Stomach (tissue), 9 donors: ENCODE data around the gene LCTL. TPM values are rescaled to one million over a fixed set of nuclear protein-coding genes. Genes with fewer than 3 reads are reported as not detected.

ENCODE experiments used
- DNase-seq, 2 donors: peaks; one replicate each; pipeline versions ENCODE4 v3.0.0 to v3.0.0-alpha.2; 2013 to 2019
- H3K27ac ChIP-seq, 5 donors: fragments of 200-600 bp in 4 of 5; sonication (generic) in 4 of 5; one replicate each; pipeline ENCODE4 v1.5.1; 2013 to 2019; ENCODE audit warnings: mild to moderate bottlenecking in 1 of 5, moderate library complexity in 1 of 5
- H3K27me3 ChIP-seq, 3 donors: fragments of 200-600 bp; sonication (generic); one replicate each; pipeline ENCODE4 v1.5.1; 2017 to 2019; ENCODE audit warnings: mixed run types in 1 of 3
- H3K36me3 ChIP-seq, 4 donors: fragments of 200-600 bp; sonication (generic); 1 replicate in 3 of 4; 2 replicates in 1 of 4; pipeline ENCODE4 v1.5.1; 2016 to 2019
- H3K4me1 ChIP-seq, 4 donors: fragments of 200-600 bp; sonication (generic); one replicate each; pipeline ENCODE4 v1.5.1; 2016 to 2019
- H3K4me3 ChIP-seq, 4 donors: fragments of 200-600 bp; sonication (generic) in 3 of 4; one replicate each; pipeline ENCODE4 v1.5.1; 2016 to 2019; ENCODE audit warnings: mild to moderate bottlenecking in 1 of 4
- H3K9me3 ChIP-seq, 4 donors: fragments of 200-600 bp; sonication (generic); one replicate each; pipeline ENCODE4 v1.5.1; 2016 to 2019
- CTCF ChIP-seq, 7 experiments: fragments of 450-650 bp in 4 of 7; fragments of 200-600 bp in 3 of 7; sonication (generic) in 3 of 7; IDR thresholded peaks; one replicate each; pipeline ENCODE4 v1.5.1; 2016 to 2019; ENCODE audit warnings: antibody characterized with exemption in 7 of 7, control low read depth in 2 of 7, mild to moderate bottlenecking in 1 of 7
- EP300 ChIP-seq: sonication (generic); formaldehyde crosslinking; IDR thresholded peaks from one replicate; pipeline ENCODE4 v1.6.1; 2017; ENCODE audit warnings: antibody characterized with exemption
- POLR2A ChIP-seq, 4 donors: fragments of 450-650 bp; IDR thresholded peaks; one replicate each; pipeline ENCODE4 v1.6.1; 2016; ENCODE audit warnings: antibody characterized with exemption in 4 of 4, control low read depth in 2 of 4, mild to moderate bottlenecking in 1 of 4, moderate library complexity in 1 of 4
- POLR2AphosphoS5 ChIP-seq, 3 donors: sonication (generic); formaldehyde crosslinking; IDR thresholded peaks; one replicate each; pipeline ENCODE4 v1.6.1; 2016; ENCODE audit warnings: antibody characterized with exemption in 3 of 3
- WGBS, 5 donors: extraction: QIAGEN DNeasy Blood & Tissue Kit in 3 of 5; methylation state at CpG; one replicate each; pipeline versions ENCODE4 v1.1.5 to v1.1.7; 2013 to 2018; 5-methylcytosine and 5-hydroxymethylcytosine counted together
- intact Hi-C: fragments of 100-400 bp; cut with DNase I; formaldehyde crosslinking; loops from one replicate; pipeline ENCODE4 v1.15.1; 2023; ENCODE audit warnings: low total_unique reads
- polyA plus RNA-seq, 3 donors: library from polyadenylated mRNA; stranded (reverse); fragments of 200-250 nt; gene quantifications; one replicate each; pipeline ENCODE4 v1.2.3, GENCODE V29; 2013
- total RNA-seq, 5 donors: library from RNA; depleted of rRNA; stranded (reverse); fragments of >200 nt; gene quantifications; one replicate each; pipeline versions ENCODE4 v1.1.0 to v1.2.3, GENCODE V29; 2014 to 2016
- donor health status: healthy with polysubstance abuse.
- donor health status: Bipolar disorder and iron deficiency.
- donor health status: healthy.

Gene LCTL
- total and polyA plus RNA-seq, 8 donors = not detected

- intact Hi-C loops = no loop called here
- peaks cover 3 to 40% (median 30%) of the 10 kb centered on the region in 4 donors for H3K36me3 ChIP-seq
- DNase-seq = no peak
- WGBS, 5 donors = 93 to 100% (median 100%) methylated on average over 1 of the region's 1 CpG
- no peak overlapping the region for H3K27ac ChIP-seq
- H3K4me3 ChIP-seq = no peak overlapping the region
- TF ChIP-seq POLR2A (IDR thresholded peaks at IDR 0.05) (no peak), POLR2AphosphoS5 (IDR thresholded peaks at IDR 0.05) (no peak), EP300 (no peak), CTCF (IDR thresholded peaks at IDR 0.05) (no peak)
- H3K4me1 ChIP-seq = no peaks in the 10 kb centered on the region
- no peaks in the 10 kb centered on the region for H3K27me3 ChIP-seq
- H3K9me3 ChIP-seq = no peaks in the 10 kb centered on the region
Measured at GRCh38 chr15:66545255-66545654, 20.5 kb downstream of the LCTL start.

- TF ChIP-seq POLR2AphosphoS5 (IDR thresholded peaks at IDR 0.05) (no peak), EP300 (no peak), POLR2A (IDR thresholded peaks at IDR 0.05) (no peak), CTCF (IDR thresholded peaks at IDR 0.05) (no peak)
- intact Hi-C loops = no loop called here
- H3K27ac ChIP-seq = no peak overlapping the region
- WGBS, 5 donors = 95 to 99% (median 97%) methylated on average over 4 of the region's 4 CpGs
- H3K9me3 ChIP-seq = no peaks in the 10 kb centered on the region
- no peak overlapping the region for H3K4me3 ChIP-seq
- no peak for DNase-seq
- no peaks in the 10 kb centered on the region for H3K4me1 ChIP-seq
- peaks cover 0 to 50% (median 41%) of the 10 kb centered on the region in 4 donors for H3K36me3 ChIP-seq
- no peaks in the 10 kb centered on the region for H3K27me3 ChIP-seq
Measured at GRCh38 chr15:66542896-66543295, 22.9 kb downstream of the LCTL start.

- Histone ChIP-seq H3K9me3 (no peaks in the 10 kb centered on the region), H3K27me3 (no peaks in the 10 kb centered on the region), H3K27ac (no peak overlapping the region), H3K36me3 (peaks cover 0 to 50% (median 32%) of the 10 kb centered on the region in 4 donors), H3K4me3 (no peak overlapping the region), H3K4me1 (no peaks in the 10 kb centered on the region)
- intact Hi-C loops = no loop called here
- WGBS, 5 donors = 86 to 96% (median 93%) methylated on average over 9 of the region's 9 CpGs
- TF ChIP-seq CTCF (IDR thresholded peaks at IDR 0.05) (no peak), POLR2A (IDR thresholded peaks at IDR 0.05) (no peak), POLR2AphosphoS5 (IDR thresholded peaks at IDR 0.05) (no peak), EP300 (no peak)
- DNase-seq = no peak
Measured at GRCh38 chr15:66535056-66535455, 30.7 kb downstream of the LCTL start.

GRCh38 chr15:66524838-66525237, 41.0 kb downstream of the LCTL start:
- DNase-seq = no peak
- TF ChIP-seq POLR2A (IDR thresholded peaks at IDR 0.05) = no peak
- TF ChIP-seq POLR2AphosphoS5 (IDR thresholded peaks at IDR 0.05) = no peak
- TF ChIP-seq EP300 = no peak
- TF ChIP-seq CTCF (IDR thresholded peaks at IDR 0.05) = no peak
- no peaks in the 10 kb centered on the region for H3K9me3 ChIP-seq
- 86 to 94% (median 90%) methylated on average over 4 of the region's 4 CpGs for WGBS, 5 donors
- no peaks in the 10 kb centered on the region for H3K27me3 ChIP-seq
- H3K4me1 ChIP-seq = no peaks in the 10 kb centered on the region
- intact Hi-C loops = no loop called here
- no peak overlapping the region for H3K4me3 ChIP-seq
- H3K27ac ChIP-seq = no peak overlapping the region
- H3K36me3 ChIP-seq = peaks cover 0 to 67% (median 57%) of the 10 kb centered on the region in 4 donors
